GM23338 (cell line): Measurements from ENCODE around the gene VCL. TPM values are rescaled to one million over a fixed set of nuclear protein-coding genes. Genes with fewer than 3 reads are reported as not detected.
A peak's percentile ranks its signal among the peaks of the same experiment; 100 is the strongest.

Experiments used
- ATAC-seq: fragments of 200-7000 bp; cut with Tn5 transposase; 3 replicates; pipeline ENCODE4 v1.9.1; 2020
- DNase-seq: peaks from one replicate; pipeline ENCODE4 v3.0.0-alpha.2; 2015; ENCODE audit warnings: low spot score
- H2AFZ ChIP-seq: fragments of 200-600 bp; sonication (generic); 2 replicates; pipeline ENCODE4 v1.8.0; 2016; ENCODE audit warnings: antibody characterized with exemption, mild to moderate bottlenecking, moderate library complexity
- H3F3A ChIP-seq: fragments of 200-600 bp; sonication (generic); replicated peaks from 2 replicates; pipeline ENCODE4 v1.8.0; 2017; ENCODE audit warnings: antibody characterized with exemption, mixed run types, low read depth
- H3K27ac ChIP-seq: fragments of 200-600 bp; sonication (generic); 2 replicates; pipeline ENCODE4 v1.6.1; 2016; ENCODE audit warnings: low read depth
- H3K27me3 ChIP-seq: fragments of 200-600 bp; sonication (generic); 2 replicates; pipeline ENCODE4 v1.8.0; 2016; ENCODE audit warnings: mild to moderate bottlenecking, mixed run types, moderate library complexity; ENCODE audit not compliant: insufficient read depth
- H3K36me3 ChIP-seq: fragments of 200-600 bp; sonication (generic); 2 replicates; pipeline ENCODE4 v1.8.0; 2016; ENCODE audit warnings: mild to moderate bottlenecking; ENCODE audit not compliant: insufficient read depth
- H3K4me1 ChIP-seq: fragments of 200-600 bp; sonication (generic); 2 replicates; pipeline ENCODE4 v1.8.0; 2016; ENCODE audit warnings: mild to moderate bottlenecking, moderate library complexity; ENCODE audit not compliant: insufficient read depth
- H3K4me2 ChIP-seq: fragments of 200-600 bp; sonication (generic); 2 replicates; pipeline ENCODE4 v1.7.1; 2017; ENCODE audit warnings: mixed run types
- H3K4me3 ChIP-seq: fragments of 200-600 bp; sonication (generic); 2 replicates; pipeline ENCODE4 v1.6.1; 2016; ENCODE audit warnings: mixed run types
- H3K79me2 ChIP-seq: fragments of 200-600 bp; sonication (generic); replicated peaks from 2 replicates; pipeline ENCODE4 v1.8.0; 2017; ENCODE audit warnings: mild to moderate bottlenecking; ENCODE audit not compliant: insufficient read depth
- H3K9me2 ChIP-seq: fragments of 200-600 bp; sonication (generic); 2 replicates; pipeline ENCODE4 v1.8.0; 2017; ENCODE audit not compliant: insufficient read depth
- H4K20me1 ChIP-seq: fragments of 200-600 bp; sonication (generic); replicated peaks from 2 replicates; pipeline ENCODE4 v1.8.0; 2017; ENCODE audit warnings: mild to moderate bottlenecking; ENCODE audit not compliant: insufficient read depth
- H3K27ac Mint-ChIP-seq: 2 replicates; pipeline ENCODE4 v1.8.0; 2020; ENCODE audit warnings: inconsistent platforms, mild to moderate bottlenecking, moderate library complexity, mixed read lengths
- H3K27me3 Mint-ChIP-seq: 3 replicates; pipeline ENCODE4 v1.8.0; 2022; ENCODE audit warnings: low read depth, mild to moderate bottlenecking, moderate library complexity, mixed read lengths, inconsistent platforms; ENCODE audit not compliant: insufficient read depth, poor library complexity
- H3K36me3 Mint-ChIP-seq: 3 replicates; pipeline ENCODE4 v1.8.0; 2021; ENCODE audit warnings: low read depth, mild to moderate bottlenecking, inconsistent platforms, moderate library complexity, mixed read lengths
- H3K4me1 Mint-ChIP-seq: 3 replicates; pipeline ENCODE4 v1.8.0; 2020; ENCODE audit warnings: mild to moderate bottlenecking, inconsistent platforms, mixed read lengths
- H3K4me3 Mint-ChIP-seq: 3 replicates; pipeline ENCODE4 v1.8.0; 2021; ENCODE audit warnings: moderate library complexity, mild to moderate bottlenecking, inconsistent platforms, mixed read lengths
- H3K9me3 Mint-ChIP-seq: 3 replicates; pipeline ENCODE4 v1.8.0; 2020; ENCODE audit warnings: moderate library complexity, mild to moderate bottlenecking, inconsistent platforms, mixed read lengths
- CREB1 ChIP-seq: fragments of 250-450 bp; sonication (Bioruptor Pico); IDR thresholded peaks from 2 replicates; pipeline ENCODE4 v1.5.0; 2020; ENCODE audit warnings: low read depth, mild to moderate bottlenecking, moderate library complexity
- EZH2 ChIP-seq: fragments of 200-600 bp; sonication (generic); IDR thresholded peaks from one replicate; pipeline ENCODE4 v1.8.0; 2017; ENCODE audit warnings: antibody characterized with exemption, mild to moderate bottlenecking, low read depth; ENCODE audit not compliant: unreplicated experiment
- EZH2phosphoT487 ChIP-seq: fragments of 200-600 bp; sonication (generic); IDR thresholded peaks from one replicate; pipeline ENCODE4 v1.8.1; 2018; ENCODE audit warnings: antibody characterized with exemption; ENCODE audit not compliant: unreplicated experiment
- JUNB ChIP-seq: IDR thresholded peaks from one replicate; pipeline ENCODE4 v1.6.1; 2016; ENCODE audit warnings: antibody characterized with exemption; ENCODE audit not compliant: unreplicated experiment
- NANOG ChIP-seq: IDR thresholded peaks from 2 replicates; pipeline ENCODE4 v1.6.1; 2016; ENCODE audit warnings: antibody characterized with exemption, borderline replicate concordance
- ZNF114 ChIP-seq: fragments of 250-450 bp; sonication (Bioruptor Pico); IDR thresholded peaks from 2 replicates; pipeline ENCODE4 v1.5.0; 2020; ENCODE audit warnings: mild to moderate bottlenecking, moderate library complexity
- ZNF331 ChIP-seq: fragments of 250-450 bp; sonication (Bioruptor Pico); IDR thresholded peaks from 2 replicates; pipeline ENCODE4 v1.5.0; 2020; ENCODE audit warnings: low read depth, mild to moderate bottlenecking, moderate library complexity
- polyA plus RNA-seq: library from polyadenylated mRNA; unstranded; fragments of >200 nt; fragmentation: Nextera tagmentation; extraction: Ambion mirVana; gene quantifications from 2 replicates; pipeline ENCODE4 v1.2.1, GENCODE V29; 2016
- total RNA-seq: library from RNA; depleted of rRNA; stranded (reverse); fragments of >200 nt; shearing (Covaris generic); gene quantifications from 2 replicates; pipeline ENCODE4 v1.2.3, GENCODE V29; 2014
- TF ChIP-seq, protein P1 (sequence below): fragments of 250-450 bp; sonication (Bioruptor Pico); IDR thresholded peaks from 2 replicates; pipeline ENCODE4 v1.5.0; 2020; ENCODE audit warnings: mild to moderate bottlenecking, moderate library complexity
- TF ChIP-seq, protein P2 (sequence below), 2 experiments: fragments of 200-600 bp in 1 of 2; sonication (generic) in 1 of 2; conservative IDR thresholded peaks; 2 replicates each; pipeline versions ENCODE4 v1.5.1 to v1.6.1; 2016 to 2017; ENCODE audit warnings: antibody characterized with exemption in 2 of 2, low read depth in 2 of 2, mild to moderate bottlenecking in 2 of 2, moderate library complexity in 1 of 2
- TF ChIP-seq, protein P3 (sequence below): IDR thresholded peaks from 2 replicates; pipeline ENCODE4 v1.6.1; 2016; ENCODE audit warnings: antibody characterized with exemption

The VCL gene
- total and polyA plus RNA-seq, 2 experiments from 2014 or later: 60.7 to 254 TPM

DNA sequence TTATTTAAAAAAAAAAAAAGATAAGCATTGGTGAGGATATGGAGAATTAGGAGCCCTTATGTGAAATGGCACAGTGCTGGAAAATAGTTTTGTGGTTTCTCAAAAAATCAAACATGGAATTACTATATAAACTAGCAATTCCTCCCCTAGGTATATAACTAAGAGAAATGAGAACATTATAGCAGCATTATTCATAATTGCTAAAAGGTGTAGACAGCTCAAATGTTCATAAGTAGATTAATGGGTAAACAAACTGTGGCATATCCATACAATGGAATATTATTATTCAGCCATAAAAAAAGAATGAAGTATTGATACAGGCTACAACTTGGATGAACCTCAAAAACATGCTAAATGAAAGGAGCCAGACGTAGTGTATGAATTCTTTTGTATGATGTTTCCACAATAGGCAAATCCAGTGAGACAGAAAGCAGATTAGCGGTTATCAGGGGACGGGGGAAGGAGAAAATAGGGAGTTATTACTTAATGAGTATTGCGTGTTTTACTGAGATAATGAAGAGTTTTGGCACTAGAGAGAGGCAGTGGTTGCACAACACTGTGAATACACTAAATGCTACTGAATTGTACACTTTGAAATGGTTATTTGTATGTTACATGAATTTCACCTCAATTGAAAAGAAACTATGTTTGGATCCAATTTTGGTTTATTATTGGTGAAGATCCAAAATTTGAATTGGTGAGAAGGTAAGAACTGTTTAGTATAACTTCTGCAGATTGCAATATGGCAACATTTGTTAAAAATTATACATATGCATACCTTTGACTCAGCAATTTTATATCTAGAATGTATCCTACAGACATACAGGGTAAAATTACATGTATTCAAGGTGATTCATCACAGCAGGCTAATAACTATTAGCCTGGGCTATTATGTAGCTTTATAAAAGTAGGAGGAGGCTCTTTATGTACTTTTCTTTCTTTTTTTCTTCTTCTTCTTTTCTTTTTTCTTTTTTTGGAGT lies 69.7 kb downstream of the VCL start:
- DNase-seq (no peak), ATAC-seq (no peak)
- Histone ChIP-seq H3F3A (peaks cover 4% of the 10 kb centered on the region; the same call in 1 of the 2 replicates), H3K79me2 (peaks cover 53% of the 10 kb centered on the region), H3K27me3 (no peaks in the 10 kb centered on the region), H2AFZ (no peak overlapping the region), H3K9me2 (no peaks in the 10 kb centered on the region), H3K4me2 (no peak overlapping the region), H3K36me3 (no peaks in the 10 kb centered on the region; the same call in 1 of the 2 replicates), H3K27ac (0 out of 2 replicates have a peak overlapping the region, but pooled peaks have one; percentile 24), H4K20me1 (no peaks in the 10 kb centered on the region; the same call in 1 of the 2 replicates), H3K4me3 (no peak overlapping the region), H3K4me1 (peaks cover 33% of the 10 kb centered on the region)
- H3K27ac Mint-ChIP-seq: peak overlapping the region; percentile 53; the same call in 1 of the 2 replicates
- TF ChIP-seq ZNF114 (CRISPR knock-in tag) (no peak), CREB1 (CRISPR knock-in tag) (no peak), ZNF331 (CRISPR knock-in tag) (no peak), EZH2phosphoT487 (no peak), EZH2 (no peak), NANOG (no peak), JUNB (no peak)
- TF ChIP-seq, protein P1, sequence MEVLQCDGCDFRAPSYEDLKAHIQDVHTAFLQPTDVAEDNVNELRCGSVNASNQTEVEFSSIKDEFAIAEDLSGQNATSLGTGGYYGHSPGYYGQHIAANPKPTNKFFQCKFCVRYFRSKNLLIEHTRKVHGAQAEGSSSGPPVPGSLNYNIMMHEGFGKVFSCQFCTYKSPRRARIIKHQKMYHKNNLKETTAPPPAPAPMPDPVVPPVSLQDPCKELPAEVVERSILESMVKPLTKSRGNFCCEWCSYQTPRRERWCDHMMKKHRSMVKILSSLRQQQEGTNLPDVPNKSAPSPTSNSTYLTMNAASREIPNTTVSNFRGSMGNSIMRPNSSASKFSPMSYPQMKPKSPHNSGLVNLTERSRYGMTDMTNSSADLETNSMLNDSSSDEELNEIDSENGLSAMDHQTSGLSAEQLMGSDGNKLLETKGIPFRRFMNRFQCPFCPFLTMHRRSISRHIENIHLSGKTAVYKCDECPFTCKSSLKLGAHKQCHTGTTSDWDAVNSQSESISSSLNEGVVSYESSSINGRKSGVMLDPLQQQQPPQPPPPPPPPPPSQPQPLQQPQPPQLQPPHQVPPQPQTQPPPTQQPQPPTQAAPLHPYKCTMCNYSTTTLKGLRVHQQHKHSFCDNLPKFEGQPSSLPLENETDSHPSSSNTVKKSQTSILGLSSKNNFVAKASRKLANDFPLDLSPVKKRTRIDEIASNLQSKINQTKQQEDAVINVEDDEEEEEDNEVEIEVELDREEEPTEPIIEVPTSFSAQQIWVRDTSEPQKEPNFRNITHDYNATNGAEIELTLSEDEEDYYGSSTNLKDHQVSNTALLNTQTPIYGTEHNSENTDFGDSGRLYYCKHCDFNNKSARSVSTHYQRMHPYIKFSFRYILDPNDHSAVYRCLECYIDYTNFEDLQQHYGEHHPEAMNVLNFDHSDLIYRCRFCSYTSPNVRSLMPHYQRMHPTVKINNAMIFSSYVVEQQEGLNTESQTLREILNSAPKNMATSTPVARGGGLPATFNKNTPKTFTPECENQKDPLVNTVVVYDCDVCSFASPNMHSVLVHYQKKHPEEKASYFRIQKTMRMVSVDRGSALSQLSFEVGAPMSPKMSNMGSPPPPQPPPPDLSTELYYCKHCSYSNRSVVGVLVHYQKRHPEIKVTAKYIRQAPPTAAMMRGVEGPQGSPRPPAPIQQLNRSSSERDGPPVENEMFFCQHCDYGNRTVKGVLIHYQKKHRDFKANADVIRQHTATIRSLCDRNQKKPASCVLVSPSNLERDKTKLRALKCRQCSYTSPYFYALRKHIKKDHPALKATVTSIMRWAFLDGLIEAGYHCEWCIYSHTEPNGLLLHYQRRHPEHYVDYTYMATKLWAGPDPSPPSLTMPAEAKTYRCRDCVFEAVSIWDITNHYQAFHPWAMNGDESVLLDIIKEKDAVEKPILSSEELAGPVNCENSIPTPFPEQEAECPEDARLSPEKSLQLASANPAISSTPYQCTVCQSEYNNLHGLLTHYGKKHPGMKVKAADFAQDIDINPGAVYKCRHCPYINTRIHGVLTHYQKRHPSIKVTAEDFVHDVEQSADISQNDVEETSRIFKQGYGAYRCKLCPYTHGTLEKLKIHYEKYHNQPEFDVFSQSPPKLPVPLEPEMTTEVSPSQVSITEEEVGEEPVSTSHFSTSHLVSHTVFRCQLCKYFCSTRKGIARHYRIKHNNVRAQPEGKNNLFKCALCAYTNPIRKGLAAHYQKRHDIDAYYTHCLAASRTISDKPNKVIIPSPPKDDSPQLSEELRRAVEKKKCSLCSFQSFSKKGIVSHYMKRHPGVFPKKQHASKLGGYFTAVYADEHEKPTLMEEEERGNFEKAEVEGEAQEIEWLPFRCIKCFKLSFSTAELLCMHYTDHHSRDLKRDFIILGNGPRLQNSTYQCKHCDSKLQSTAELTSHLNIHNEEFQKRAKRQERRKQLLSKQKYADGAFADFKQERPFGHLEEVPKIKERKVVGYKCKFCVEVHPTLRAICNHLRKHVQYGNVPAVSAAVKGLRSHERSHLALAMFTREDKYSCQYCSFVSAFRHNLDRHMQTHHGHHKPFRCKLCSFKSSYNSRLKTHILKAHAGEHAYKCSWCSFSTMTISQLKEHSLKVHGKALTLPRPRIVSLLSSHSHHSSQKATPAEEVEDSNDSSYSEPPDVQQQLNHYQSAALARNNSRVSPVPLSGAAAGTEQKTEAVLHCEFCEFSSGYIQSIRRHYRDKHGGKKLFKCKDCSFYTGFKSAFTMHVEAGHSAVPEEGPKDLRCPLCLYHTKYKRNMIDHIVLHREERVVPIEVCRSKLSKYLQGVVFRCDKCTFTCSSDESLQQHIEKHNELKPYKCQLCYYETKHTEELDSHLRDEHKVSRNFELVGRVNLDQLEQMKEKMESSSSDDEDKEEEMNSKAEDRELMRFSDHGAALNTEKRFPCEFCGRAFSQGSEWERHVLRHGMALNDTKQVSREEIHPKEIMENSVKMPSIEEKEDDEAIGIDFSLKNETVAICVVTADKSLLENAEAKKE: no peak
- TF ChIP-seq, protein P2, sequence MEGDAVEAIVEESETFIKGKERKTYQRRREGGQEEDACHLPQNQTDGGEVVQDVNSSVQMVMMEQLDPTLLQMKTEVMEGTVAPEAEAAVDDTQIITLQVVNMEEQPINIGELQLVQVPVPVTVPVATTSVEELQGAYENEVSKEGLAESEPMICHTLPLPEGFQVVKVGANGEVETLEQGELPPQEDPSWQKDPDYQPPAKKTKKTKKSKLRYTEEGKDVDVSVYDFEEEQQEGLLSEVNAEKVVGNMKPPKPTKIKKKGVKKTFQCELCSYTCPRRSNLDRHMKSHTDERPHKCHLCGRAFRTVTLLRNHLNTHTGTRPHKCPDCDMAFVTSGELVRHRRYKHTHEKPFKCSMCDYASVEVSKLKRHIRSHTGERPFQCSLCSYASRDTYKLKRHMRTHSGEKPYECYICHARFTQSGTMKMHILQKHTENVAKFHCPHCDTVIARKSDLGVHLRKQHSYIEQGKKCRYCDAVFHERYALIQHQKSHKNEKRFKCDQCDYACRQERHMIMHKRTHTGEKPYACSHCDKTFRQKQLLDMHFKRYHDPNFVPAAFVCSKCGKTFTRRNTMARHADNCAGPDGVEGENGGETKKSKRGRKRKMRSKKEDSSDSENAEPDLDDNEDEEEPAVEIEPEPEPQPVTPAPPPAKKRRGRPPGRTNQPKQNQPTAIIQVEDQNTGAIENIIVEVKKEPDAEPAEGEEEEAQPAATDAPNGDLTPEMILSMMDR (conservative IDR thresholded peaks at IDR 0.05; ENCODE audit: low read depth in 2 of 2): no peak
- TF ChIP-seq, protein P3, sequence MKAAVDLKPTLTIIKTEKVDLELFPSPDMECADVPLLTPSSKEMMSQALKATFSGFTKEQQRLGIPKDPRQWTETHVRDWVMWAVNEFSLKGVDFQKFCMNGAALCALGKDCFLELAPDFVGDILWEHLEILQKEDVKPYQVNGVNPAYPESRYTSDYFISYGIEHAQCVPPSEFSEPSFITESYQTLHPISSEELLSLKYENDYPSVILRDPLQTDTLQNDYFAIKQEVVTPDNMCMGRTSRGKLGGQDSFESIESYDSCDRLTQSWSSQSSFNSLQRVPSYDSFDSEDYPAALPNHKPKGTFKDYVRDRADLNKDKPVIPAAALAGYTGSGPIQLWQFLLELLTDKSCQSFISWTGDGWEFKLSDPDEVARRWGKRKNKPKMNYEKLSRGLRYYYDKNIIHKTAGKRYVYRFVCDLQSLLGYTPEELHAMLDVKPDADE: no peak
- H3K36me3 Mint-ChIP-seq: peaks cover 46% of the 10 kb centered on the region
- peaks cover 8% of the 10 kb centered on the region for H3K27me3 Mint-ChIP-seq
- peaks cover 5% of the 10 kb centered on the region; the same call in 2 of the 3 replicates for H3K9me3 Mint-ChIP-seq
- H3K4me3 Mint-ChIP-seq: no peak overlapping the region
- peaks cover 35% of the 10 kb centered on the region for H3K4me1 Mint-ChIP-seq
